ENCODE data around the gene ARAP2.

The ARAP2 gene

GRCh38 chr4:36064117-36064516 is 180.2 kb downstream of the ARAP2 start:
- Histone ChIP-seq H3K36me3 (ENCODE audit: low read length) (no peaks in the 10 kb centered on the region), H3K9me2 (replicated peaks; ENCODE audit: insufficient read depth, low read length) (no peaks in the 10 kb centered on the region), H2AFZ (ENCODE audit: low read depth, low read length, severe bottlenecking) (no peak overlapping the region), H3F3A (ENCODE audit: insufficient read depth) (no peaks in the 10 kb centered on the region), H3K4me3 (ENCODE audit: insufficient read depth, low read length, poor library complexity, severe bottlenecking) (no peak overlapping the region), H3K9me3 (ENCODE audit: insufficient read depth, low read length) (no peaks in the 10 kb centered on the region), H4K20me1 (ENCODE audit: low read depth, low read length) (no peaks in the 10 kb centered on the region), H3K9ac (ENCODE audit: low read length) (no peak overlapping the region), H3K79me2 (ENCODE audit: insufficient read depth, low read length) (no peaks in the 10 kb centered on the region), H3K4me2 (ENCODE audit: low read depth, low read length, poor library complexity, severe bottlenecking) (no peak overlapping the region), H3K27ac (ENCODE audit: low read depth, low read length) (no peak overlapping the region), H3K27me3 (ENCODE audit: low read length) (no peaks in the 10 kb centered on the region)
- TF ChIP-seq EZH2phosphoT487 (conservative IDR thresholded peaks at IDR 0.05; ENCODE audit: low read length) = no peak
- no peak for TF ChIP-seq CTCF (IDR thresholded peaks at IDR 0.05; ENCODE audit: insufficient read depth, low read length, poor library complexity, severe bottlenecking)

DNA sequence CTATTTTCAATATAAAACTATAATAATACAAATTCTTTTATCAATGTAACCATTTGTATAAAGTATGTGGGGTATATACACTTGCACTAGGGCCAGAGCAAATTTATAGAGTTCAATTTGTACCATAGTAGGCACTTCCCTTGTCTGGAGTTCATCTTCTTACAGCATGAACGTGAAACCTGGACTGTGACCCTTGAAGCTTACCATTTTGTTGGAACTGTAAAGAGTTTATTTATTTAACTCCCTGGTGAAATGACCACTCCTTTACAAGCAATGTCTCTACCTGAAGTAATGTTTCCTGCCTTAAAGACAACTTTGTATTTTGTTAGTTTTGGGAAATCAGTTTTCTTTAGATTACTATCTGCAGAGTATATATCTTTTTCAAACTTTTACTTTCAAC is 188.2 kb downstream of the ARAP2 start:
- H3K36me3 ChIP-seq (ENCODE audit: low read length) = no peaks in the 10 kb centered on the region
- no peaks in the 10 kb centered on the region for H3K27me3 ChIP-seq (ENCODE audit: low read length)
- H3K9ac ChIP-seq (ENCODE audit: low read length) = no peak overlapping the region
- TF ChIP-seq EZH2phosphoT487 (conservative IDR thresholded peaks at IDR 0.05; ENCODE audit: low read length) (no peak), CTCF (IDR thresholded peaks at IDR 0.05; ENCODE audit: insufficient read depth, low read length, poor library complexity, severe bottlenecking) (no peak)
- H3K9me2 ChIP-seq (replicated peaks; ENCODE audit: insufficient read depth, low read length) = no peaks in the 10 kb centered on the region
- no peaks in the 10 kb centered on the region for H3K79me2 ChIP-seq (ENCODE audit: insufficient read depth, low read length)
- H2AFZ ChIP-seq (ENCODE audit: low read depth, low read length, severe bottlenecking) = no peak overlapping the region
- H3K4me3 ChIP-seq (ENCODE audit: insufficient read depth, low read length, poor library complexity, severe bottlenecking) = no peak overlapping the region
- H4K20me1 ChIP-seq (ENCODE audit: low read depth, low read length) = no peaks in the 10 kb centered on the region
- H3F3A ChIP-seq (ENCODE audit: insufficient read depth) = 0 out of 2 replicates have a peak, but pooled peaks cover 4% of the 10 kb centered on the region
- no peak overlapping the region for H3K4me2 ChIP-seq (ENCODE audit: low read depth, low read length, poor library complexity, severe bottlenecking)
- H3K9me3 ChIP-seq (ENCODE audit: insufficient read depth, low read length) = no peaks in the 10 kb centered on the region
- H3K27ac ChIP-seq (ENCODE audit: low read depth, low read length) = no peak overlapping the region

GRCh38 chr4:36054694-36055422 is 189.5 kb downstream of the ARAP2 start:
- no peaks in the 10 kb centered on the region for H3K9me3 ChIP-seq (ENCODE audit: insufficient read depth, low read length)
- 0 out of 2 replicates have a peak, but pooled peaks cover 4% of the 10 kb centered on the region for H3F3A ChIP-seq (ENCODE audit: insufficient read depth)
- no peak overlapping the region for H3K4me3 ChIP-seq (ENCODE audit: insufficient read depth, low read length, poor library complexity, severe bottlenecking)
- H3K27ac ChIP-seq (ENCODE audit: low read depth, low read length) = no peak overlapping the region
- H3K9me2 ChIP-seq (replicated peaks; ENCODE audit: insufficient read depth, low read length) = no peaks in the 10 kb centered on the region
- H3K79me2 ChIP-seq (ENCODE audit: insufficient read depth, low read length) = no peaks in the 10 kb centered on the region
- TF ChIP-seq CTCF (IDR thresholded peaks at IDR 0.05; ENCODE audit: insufficient read depth, low read length, poor library complexity, severe bottlenecking) (no peak), EZH2phosphoT487 (conservative IDR thresholded peaks at IDR 0.05; ENCODE audit: low read length) (no peak)
- H3K4me2 ChIP-seq (ENCODE audit: low read depth, low read length, poor library complexity, severe bottlenecking) = no peak overlapping the region
- H4K20me1 ChIP-seq (ENCODE audit: low read depth, low read length) = no peaks in the 10 kb centered on the region
- H3K27me3 ChIP-seq (ENCODE audit: low read length) = no peaks in the 10 kb centered on the region
- H2AFZ ChIP-seq (ENCODE audit: low read depth, low read length, severe bottlenecking) = no peak overlapping the region
- H3K9ac ChIP-seq (ENCODE audit: low read length) = no peak overlapping the region
- H3K36me3 ChIP-seq (ENCODE audit: low read length) = no peaks in the 10 kb centered on the region

Data from SU-DHL-6 (cell line).